Thyroid gland (tissue), 4 donors: ENCODE data around the gene SQSTM1. TPM values are rescaled to one million over a fixed set of nuclear protein-coding genes. Genes with fewer than 3 reads are reported as not detected.

Source experiments
- DNase-seq, 2 donors: peaks; one replicate each; pipeline ENCODE4 v3.0.0-alpha.2; 2019
- H3K27ac ChIP-seq, 3 donors: fragments of 200-600 bp; sonication (generic); 1 replicate in 2 of 3; 2 replicates in 1 of 3; pipeline ENCODE4 v1.5.1; 2016 to 2019; ENCODE audit warnings: mild to moderate bottlenecking in 1 of 3, moderate library complexity in 1 of 3
- H3K27me3 ChIP-seq: fragments of 200-600 bp; sonication (generic); one replicate; pipeline ENCODE4 v1.5.1; 2019
- H3K36me3 ChIP-seq, 2 donors: fragments of 200-600 bp; sonication (generic); one replicate each; pipeline ENCODE4 v1.5.1; 2016 to 2019
- H3K4me1 ChIP-seq, 2 donors: fragments of 200-600 bp; sonication (generic); one replicate each; pipeline ENCODE4 v1.5.1; 2017 to 2019
- H3K4me3 ChIP-seq, 3 donors: fragments of 200-600 bp; sonication (generic); replicated peaks in 1 of 3; 1 replicate in 2 of 3; 2 replicates in 1 of 3; pipeline ENCODE4 v1.5.1; 2016; ENCODE audit warnings: mild to moderate bottlenecking in 1 of 3
- H3K9me3 ChIP-seq: fragments of 200-600 bp; sonication (generic); one replicate; pipeline ENCODE4 v1.5.1; 2017
- POLR2A ChIP-seq, 2 donors: fragments of 450-650 bp; IDR thresholded peaks; one replicate each; pipeline ENCODE4 v1.6.1; 2017; ENCODE audit warnings: antibody characterized with exemption in 2 of 2, mild to moderate bottlenecking in 2 of 2, moderate library complexity in 1 of 2
- WGBS, 2 donors: methylation state at CpG; one replicate each; pipeline ENCODE4 v1.1.5; 2017; 5-methylcytosine and 5-hydroxymethylcytosine counted together
- intact Hi-C: fragments of 100-400 bp; cut with DNase I; formaldehyde crosslinking; loops from one replicate; pipeline ENCODE4 v1.15.1; 2023
- total RNA-seq, 4 donors: library from RNA; depleted of rRNA; stranded (reverse); fragments of >200 nt; gene quantifications; one replicate each; pipeline ENCODE4 v1.2.3, GENCODE V29; 2016
- TF ChIP-seq, protein P1 (sequence below), 6 experiments: fragments of 200-600 bp in 3 of 6; fragments of 450-650 bp in 3 of 6; sonication (generic) in 3 of 6; IDR thresholded peaks; one replicate each; pipeline ENCODE4 v1.5.1; 2016 to 2019; ENCODE audit warnings: antibody characterized with exemption in 6 of 6, mild to moderate bottlenecking in 2 of 6, inconsistent platforms in 1 of 6, moderate library complexity in 1 of 6

The SQSTM1 gene
- total RNA-seq, 4 donors from 2014 or later, result 649 to 1,146 (median 971) TPM

DNA sequence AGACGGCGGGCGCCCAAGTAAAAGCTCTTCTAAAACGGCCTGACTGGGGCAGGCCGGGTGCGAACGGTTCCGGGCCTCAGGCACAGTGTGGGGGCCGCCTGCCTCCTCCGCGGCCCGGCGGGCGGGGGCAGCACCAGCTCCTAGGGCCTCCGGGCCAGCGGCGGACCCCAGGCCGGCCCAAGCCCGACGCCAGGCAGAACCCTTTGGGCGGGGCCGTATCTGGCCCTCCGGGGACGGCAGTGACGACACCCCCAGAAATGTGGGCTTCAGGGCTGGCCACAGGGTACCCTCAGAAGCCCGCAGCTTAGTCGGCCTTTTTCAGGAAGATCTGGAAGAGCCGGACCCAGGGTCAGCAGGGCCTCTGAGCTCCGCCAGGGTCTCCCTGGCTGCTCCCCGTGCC, 23.0 kb upstream of the SQSTM1 start:
- H3K27me3 ChIP-seq, result no peaks in the 10 kb centered on the region
- H3K9me3 ChIP-seq, result no peaks in the 10 kb centered on the region
- peaks cover 35 to 51% of the 10 kb centered on the region in 2 donors for H3K4me1 ChIP-seq
- WGBS, 2 donors, result 94 to 97% methylated on average over 21 to 27 of the region's 30 CpGs
- intact Hi-C loops, result loop anchor here (5.0 kb wide), 2 partner anchors 35 to 60 kb away; partner anchors contain the start of gene MRNIP
- TF ChIP-seq POLR2A (IDR thresholded peaks at IDR 0.05), result no peak
- TF ChIP-seq, protein P1, sequence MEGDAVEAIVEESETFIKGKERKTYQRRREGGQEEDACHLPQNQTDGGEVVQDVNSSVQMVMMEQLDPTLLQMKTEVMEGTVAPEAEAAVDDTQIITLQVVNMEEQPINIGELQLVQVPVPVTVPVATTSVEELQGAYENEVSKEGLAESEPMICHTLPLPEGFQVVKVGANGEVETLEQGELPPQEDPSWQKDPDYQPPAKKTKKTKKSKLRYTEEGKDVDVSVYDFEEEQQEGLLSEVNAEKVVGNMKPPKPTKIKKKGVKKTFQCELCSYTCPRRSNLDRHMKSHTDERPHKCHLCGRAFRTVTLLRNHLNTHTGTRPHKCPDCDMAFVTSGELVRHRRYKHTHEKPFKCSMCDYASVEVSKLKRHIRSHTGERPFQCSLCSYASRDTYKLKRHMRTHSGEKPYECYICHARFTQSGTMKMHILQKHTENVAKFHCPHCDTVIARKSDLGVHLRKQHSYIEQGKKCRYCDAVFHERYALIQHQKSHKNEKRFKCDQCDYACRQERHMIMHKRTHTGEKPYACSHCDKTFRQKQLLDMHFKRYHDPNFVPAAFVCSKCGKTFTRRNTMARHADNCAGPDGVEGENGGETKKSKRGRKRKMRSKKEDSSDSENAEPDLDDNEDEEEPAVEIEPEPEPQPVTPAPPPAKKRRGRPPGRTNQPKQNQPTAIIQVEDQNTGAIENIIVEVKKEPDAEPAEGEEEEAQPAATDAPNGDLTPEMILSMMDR (IDR thresholded peaks at IDR 0.05), result no peak
- H3K4me3 ChIP-seq, result no peak overlapping the region
- no peak overlapping the region for H3K27ac ChIP-seq
- DNase-seq, result no peak
- peaks cover 24 to 41% of the 10 kb centered on the region in 2 donors for H3K36me3 ChIP-seq

DNA sequence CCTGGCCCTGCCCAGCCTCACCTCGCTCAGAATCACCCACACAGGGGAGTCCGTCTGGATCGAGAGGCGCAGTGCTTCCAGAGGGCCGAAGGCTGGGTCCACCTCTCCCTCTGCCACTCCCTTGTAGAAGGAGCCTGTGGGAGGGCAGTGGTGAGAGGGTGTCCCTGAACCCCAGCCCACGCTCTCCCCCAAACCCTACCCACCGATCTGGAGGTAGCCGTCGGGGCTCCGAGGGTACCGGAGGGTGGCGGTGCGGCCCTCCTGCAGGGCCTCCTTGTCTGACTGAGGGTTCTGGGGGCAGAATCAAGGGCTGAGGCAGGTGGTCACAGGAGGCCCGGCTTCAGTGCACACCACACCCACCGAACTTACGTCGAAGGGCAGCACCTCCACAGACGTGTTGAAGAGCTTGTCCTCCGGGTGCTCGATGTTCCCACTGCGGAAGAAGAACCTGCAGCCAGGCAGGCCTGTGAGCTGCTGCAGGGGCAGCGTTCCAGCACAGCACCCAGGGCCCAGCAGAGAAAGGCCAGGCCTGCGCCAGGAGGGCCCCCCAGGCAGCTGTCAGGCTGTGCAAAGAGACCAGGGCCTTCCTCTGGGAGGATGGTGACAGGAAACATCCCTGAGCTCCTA, 22.4 kb upstream of the SQSTM1 start:
- WGBS, 2 donors, result 96 to 100% methylated on average over 3 to 20 of the region's 23 CpGs
- Histone ChIP-seq H3K9me3 (no peaks in the 10 kb centered on the region), H3K27ac (no peak overlapping the region), H3K4me3 (no peak overlapping the region), H3K4me1 (peaks cover 34 to 47% of the 10 kb centered on the region in 2 donors), H3K27me3 (no peaks in the 10 kb centered on the region), H3K36me3 (peaks cover 24 to 41% of the 10 kb centered on the region in 2 donors)
- no peak for TF ChIP-seq POLR2A (IDR thresholded peaks at IDR 0.05)
- TF ChIP-seq, protein P1 (IDR thresholded peaks at IDR 0.05), result no peak
- no peak for DNase-seq
- intact Hi-C loops, result loop anchor here (5.0 kb wide), 2 partner anchors 36 to 59 kb away; partner anchors contain the start of gene MRNIP

DNA sequence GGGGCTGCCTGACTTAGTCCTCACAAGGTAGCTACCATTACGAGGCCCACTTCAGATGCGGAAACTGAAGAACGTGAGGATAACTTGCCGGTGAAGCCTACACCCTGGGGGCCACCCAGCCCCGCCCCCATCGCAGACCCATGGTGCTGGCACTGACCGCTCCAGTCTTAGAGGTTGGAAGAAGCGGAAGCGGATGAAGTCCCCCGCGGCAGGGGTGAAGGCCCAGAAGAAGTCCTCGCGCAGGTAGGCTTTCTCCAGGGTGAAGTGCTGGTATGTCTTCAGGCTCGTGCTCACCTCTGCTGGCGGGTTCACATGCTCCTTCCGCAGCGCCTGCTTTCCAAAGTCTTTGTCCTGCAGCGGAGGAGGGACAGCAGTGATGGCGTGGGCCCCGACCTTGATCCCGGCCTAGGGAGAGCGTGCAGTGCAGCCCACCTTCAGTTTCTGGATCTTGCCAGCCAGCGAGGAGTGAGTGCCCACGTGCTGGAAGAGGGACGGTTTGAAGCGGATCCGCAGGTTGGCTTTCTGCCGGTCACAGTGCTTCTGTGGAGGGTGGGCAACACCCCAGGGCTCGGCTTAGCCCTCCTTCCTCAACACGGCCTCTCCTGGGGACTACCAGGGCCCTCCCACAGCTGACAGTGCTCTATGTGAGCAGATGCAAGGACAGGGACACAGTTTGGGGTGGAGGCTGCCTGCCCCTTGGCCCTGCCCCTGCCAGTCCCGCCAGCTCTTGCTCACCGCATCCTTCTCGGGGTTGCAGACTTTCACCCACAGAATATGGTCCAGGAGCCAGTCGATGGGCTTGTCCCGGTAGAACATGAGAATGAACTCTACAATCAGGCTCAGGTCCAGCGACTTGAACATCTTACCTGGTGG, 21.7 kb upstream of the SQSTM1 start:
- DNase-seq, result no peak
- H3K4me1 ChIP-seq, result peaks cover 26 to 46% of the 10 kb centered on the region in 2 donors
- peaks cover 24 to 41% of the 10 kb centered on the region in 2 donors for H3K36me3 ChIP-seq
- no peak for TF ChIP-seq POLR2A (IDR thresholded peaks at IDR 0.05)
- TF ChIP-seq, protein P1 (IDR thresholded peaks at IDR 0.05), result no peak
- 93 to 97% methylated on average over 24 to 35 of the region's 36 CpGs for WGBS, 2 donors
- no peak overlapping the region for H3K27ac ChIP-seq
- no peaks in the 10 kb centered on the region for H3K9me3 ChIP-seq
- H3K27me3 ChIP-seq, result no peaks in the 10 kb centered on the region
- intact Hi-C loops, result loop anchor here (5.0 kb wide), 2 partner anchors 37 to 58 kb away; partner anchors contain the start of gene MRNIP
- no peak overlapping the region for H3K4me3 ChIP-seq

DNA sequence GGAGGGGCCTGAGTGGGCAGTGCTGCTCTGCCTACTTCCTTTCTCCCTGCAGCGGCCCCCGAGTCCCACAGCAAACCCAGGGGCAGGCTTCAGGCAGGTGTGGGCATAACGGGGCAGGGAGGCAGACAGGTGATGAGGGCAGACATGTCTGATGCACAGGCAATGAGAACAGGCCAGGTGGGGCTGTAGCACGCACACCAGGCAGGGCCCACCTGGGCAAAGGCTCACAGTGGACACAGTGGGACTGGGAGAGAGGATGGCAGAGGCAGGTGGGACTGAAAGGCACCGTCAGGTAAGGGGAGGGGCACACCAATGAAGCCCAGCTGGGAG, 21.1 kb upstream of the SQSTM1 start:
- intact Hi-C loops, result loop anchor here (5.0 kb wide), 2 partner anchors 37 to 58 kb away; partner anchors contain the start of gene MRNIP
- TF ChIP-seq POLR2A (IDR thresholded peaks at IDR 0.05), result no peak
- WGBS, 2 donors, result 94 to 95% methylated on average over 5 of the region's 5 CpGs
- no peak overlapping the region for H3K27ac ChIP-seq
- no peak for DNase-seq
- H3K9me3 ChIP-seq, result no peaks in the 10 kb centered on the region
- peaks cover 24 to 41% of the 10 kb centered on the region in 2 donors for H3K36me3 ChIP-seq
- H3K4me1 ChIP-seq, result peaks cover 20 to 46% of the 10 kb centered on the region in 2 donors
- no peak overlapping the region for H3K4me3 ChIP-seq
- H3K27me3 ChIP-seq, result no peaks in the 10 kb centered on the region

DNA sequence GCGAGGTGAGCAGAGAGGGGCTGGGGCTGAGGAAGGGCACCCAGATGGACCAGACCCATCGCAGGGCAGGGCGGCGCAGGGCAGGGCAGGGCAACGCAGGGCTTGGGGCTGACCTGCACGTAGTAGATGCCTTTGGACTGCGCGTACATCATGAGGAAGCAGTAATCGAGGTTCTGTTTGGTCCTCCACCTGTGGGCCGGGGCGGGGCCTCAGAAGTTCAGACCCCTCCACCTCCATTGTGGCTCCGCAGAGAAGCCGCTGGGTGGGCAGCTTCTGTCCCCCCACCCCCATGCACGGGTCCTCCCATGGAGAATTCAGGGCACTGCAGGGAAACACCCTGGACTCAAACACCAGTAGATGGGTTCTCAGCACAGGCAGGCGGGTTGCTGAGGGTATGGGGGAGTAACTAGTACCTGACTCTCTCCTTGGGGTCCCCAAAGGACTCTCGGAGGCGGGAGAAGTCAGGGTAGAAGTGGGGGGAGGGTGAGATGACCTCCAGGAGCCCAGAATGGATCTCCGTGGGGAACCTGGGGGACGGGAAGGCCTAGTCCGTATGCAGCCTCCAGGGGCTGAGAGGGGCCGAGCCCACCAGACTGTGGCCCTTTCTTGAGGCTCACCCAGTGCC, 20.5 kb upstream of the SQSTM1 start:
- intact Hi-C loops, result loop anchor here (5.0 kb wide), 1 partner anchor 107 kb away; the partner anchor contains the start of gene TBC1D9B
- no peak overlapping the region for H3K4me3 ChIP-seq
- no peak for DNase-seq
- no peaks in the 10 kb centered on the region for H3K9me3 ChIP-seq
- peaks cover 24 to 41% of the 10 kb centered on the region in 2 donors for H3K36me3 ChIP-seq
- 96 to 99% methylated on average over 16 to 21 of the region's 21 CpGs for WGBS, 2 donors
- no peaks in the 10 kb centered on the region for H3K27me3 ChIP-seq
- TF ChIP-seq, protein P1 (IDR thresholded peaks at IDR 0.05), result no peak
- no peak for TF ChIP-seq POLR2A (IDR thresholded peaks at IDR 0.05)
- H3K27ac ChIP-seq, result no peak overlapping the region
- H3K4me1 ChIP-seq, result peaks cover 19 to 46% of the 10 kb centered on the region in 2 donors
